Fibroblast of the conjunctiva (primary cell): ENCODE results near the gene CTAG1A.
"Not testable (repeated sequence)": the region's sequence is repeated elsewhere in the genome, so short reads cannot be mapped to it uniquely, and the experiment has no call there.

ENCODE experiments used
- DNase-seq: peaks from one replicate; pipeline ENCODE4 v3.0.0-alpha.2; 2010; ENCODE audit warnings: low read depth

CTAG1A gene

GRCh38 chrX:154584585-154585183, at the start of gene CTAG1A:
Gene CTAG1A, plus strand, starts transcription at chrX:154585133. Its CDS starts 74 bp downstream, at chrX:154585207.
- not testable (repeated sequence) for DNase-seq

GRCh38 chrX:154535892-154536291, 49.0 kb upstream of the CTAG1A start:
- no peak for DNase-seq

- DNase-seq: no peak
Observed at GRCh38 chrX:154539077-154539476, 45.9 kb upstream of the CTAG1A start.

GRCh38 chrX:154540365-154540764, 44.6 kb upstream of the CTAG1A start:
- not testable (repeated sequence) for DNase-seq

GRCh38 chrX:154540897-154541535, 43.9 kb upstream of the CTAG1A start:
- DNase-seq: no peak

GRCh38 chrX:154541589-154541895, 43.4 kb upstream of the CTAG1A start:
- DNase-seq: no peak

- peak; percentile 90 for DNase-seq
Observed at GRCh38 chrX:154541896-154542722, 42.8 kb upstream of the CTAG1A start.

- no peak for DNase-seq
Observed at GRCh38 chrX:154542723-154543424, 42.1 kb upstream of the CTAG1A start.

- no peak for DNase-seq
Observed at GRCh38 chrX:154545673-154546274, 39.2 kb upstream of the CTAG1A start.

- DNase-seq: no peak
Observed at GRCh38 chrX:154546354-154547244, 38.3 kb upstream of the CTAG1A start, which contains the start of gene G6PD. Gene G6PD, minus strand, starts transcription at chrX:154546846. Its CDS starts 691 bp downstream, at chrX:154546155.

GRCh38 chrX:154547245-154548027, 37.5 kb upstream of the CTAG1A start, which contains the start of gene IKBKG:
Gene IKBKG, plus strand, starts transcription at chrX:154547620. Its CDS starts 4,383 bp downstream, at chrX:154552003.
- peak; percentile 84 for DNase-seq

- DNase-seq: no peak
Observed at GRCh38 chrX:154548028-154548316, 37.0 kb upstream of the CTAG1A start.

GRCh38 chrX:154549766-154550165, 35.2 kb upstream of the CTAG1A start:
- DNase-seq: no peak

- not testable (repeated sequence) for DNase-seq
Observed at GRCh38 chrX:154552112-154552806, 32.7 kb upstream of the CTAG1A start.

GRCh38 chrX:154558060-154558690, 26.8 kb upstream of the CTAG1A start:
- not testable (repeated sequence) for DNase-seq

- not testable (repeated sequence) for DNase-seq
Observed at GRCh38 chrX:154558896-154559295, 26.0 kb upstream of the CTAG1A start.

GRCh38 chrX:154560326-154560725, 24.6 kb upstream of the CTAG1A start:
- not testable (repeated sequence) for DNase-seq

- not testable (repeated sequence) for DNase-seq
Observed at GRCh38 chrX:154562295-154562694, 22.6 kb upstream of the CTAG1A start.

GRCh38 chrX:154570361-154570760, 14.6 kb upstream of the CTAG1A start:
- DNase-seq: not testable (repeated sequence)
